HEK293 (cell line): ENCODE measurements around the gene BCAN.

Experiments used
- CTCF ChIA-PET: fragments of 350-600 bp; formaldehyde crosslinking; extraction: SDS; loops from one replicate; lab custom pipeline; 2021; ENCODE audit warnings: antibody characterized with exemption; lab: Yijun Ruan, JAX
- POLR2A ChIA-PET: fragments of 300-600 bp; formaldehyde crosslinking; extraction: SDS; loops from one replicate; lab custom pipeline; 2020; ENCODE audit warnings: antibody characterized with exemption, inconsistent platforms; lab: Yijun Ruan, JAX
- H3K27ac ChIP-seq: fragments of 200-500 bp; sonication (Bioruptor generic); 2 replicates; pipeline ENCODE4 v1.5.1; 2014; ENCODE audit warnings: low read depth, low read length, control low read depth, inconsistent platforms; ENCODE audit errors: extremely low read depth
- H3K36me3 ChIP-seq, 2 experiments: fragments of 200-500 bp in 1 of 2; sonication (Bioruptor generic) in 1 of 2; 1 replicate in 1 of 2; 2 replicates in 1 of 2; pipeline ENCODE4 v1.5.1; 2014 to 2017; ENCODE audit warnings: inconsistent platforms in 2 of 2, low read length in 2 of 2; ENCODE audit not compliant: control insufficient read depth in 2 of 2, insufficient read depth in 1 of 2
- H3K4me1 ChIP-seq: fragments of 200-500 bp; sonication (Bioruptor generic); 2 replicates; pipeline ENCODE4 v1.5.1; 2014; ENCODE audit warnings: mild to moderate bottlenecking, low read length, inconsistent platforms; ENCODE audit not compliant: control insufficient read depth, insufficient read depth
- H3K4me3 ChIP-seq: 2 replicates; pipeline ENCODE4 v1.5.1; 2011; ENCODE audit warnings: low read depth, mild to moderate bottlenecking, control low read depth, low read length, moderate library complexity
- H3K9me3 ChIP-seq: fragments of 200-500 bp; sonication (Bioruptor generic); 2 replicates; pipeline ENCODE4 v1.5.1; 2014; ENCODE audit warnings: low read depth, low read length, inconsistent platforms; ENCODE audit not compliant: control insufficient read depth, insufficient read depth
- GLIS1 ChIP-seq: fragments of 450-650 bp; formaldehyde crosslinking; IDR thresholded peaks from 2 replicates; pipeline ENCODE4 v1.5.1; 2016; ENCODE audit warnings: missing biosample characterization, missing genetic modification characterization
- KLF1 ChIP-seq: fragments of 450-650 bp; formaldehyde crosslinking; IDR thresholded peaks from 2 replicates; pipeline ENCODE4 v1.5.1; 2016; ENCODE audit warnings: missing biosample characterization, missing genetic modification characterization
- KLF7 ChIP-seq: fragments of 450-650 bp; formaldehyde crosslinking; IDR thresholded peaks from 2 replicates; pipeline ENCODE4 v1.5.1; 2016; ENCODE audit warnings: missing biosample characterization, missing genetic modification characterization, borderline replicate concordance
- OSR2 ChIP-seq: fragments of 450-650 bp; formaldehyde crosslinking; IDR thresholded peaks from 2 replicates; pipeline ENCODE4 v1.5.1; 2016; ENCODE audit warnings: missing biosample characterization, missing genetic modification characterization
- PRDM1 ChIP-seq: fragments of 450-650 bp; formaldehyde crosslinking; IDR thresholded peaks from 2 replicates; pipeline ENCODE4; 2016; ENCODE audit warnings: missing biosample characterization, missing genetic modification characterization
- SCRT2 ChIP-seq: fragments of 450-650 bp; formaldehyde crosslinking; IDR thresholded peaks from 2 replicates; pipeline ENCODE4 v1.5.1; 2016; ENCODE audit warnings: missing biosample characterization, missing genetic modification characterization
- SETDB1 ChIP-seq: IDR thresholded peaks from one replicate; pipeline ENCODE4 v1.6.1; 2017; ENCODE audit warnings: mild to moderate bottlenecking, low read length, moderate library complexity, mixed read lengths; ENCODE audit not compliant: insufficient read length
- TCF7L2 ChIP-seq: IDR thresholded peaks from 2 replicates; pipeline ENCODE4 v1.6.1; 2011; ENCODE audit warnings: low read depth, mild to moderate bottlenecking, inconsistent platforms, low read length, moderate library complexity, borderline replicate concordance
- ZBTB17 ChIP-seq: fragments of 450-650 bp; formaldehyde crosslinking; IDR thresholded peaks from 2 replicates; pipeline ENCODE4 v1.5.1; 2016; ENCODE audit warnings: missing biosample characterization, missing genetic modification characterization
- ZNF112 ChIP-seq: fragments of 450-650 bp; formaldehyde crosslinking; IDR thresholded peaks from 2 replicates; pipeline ENCODE4 v1.5.0; 2017; ENCODE audit warnings: missing biosample characterization, missing genetic modification characterization
- ZNF146 ChIP-seq: fragments of 450-650 bp; formaldehyde crosslinking; IDR thresholded peaks from 2 replicates; pipeline ENCODE4 v1.5.1; 2016; ENCODE audit warnings: missing biosample characterization, missing genetic modification characterization
- ZNF174 ChIP-seq: fragments of 450-650 bp; formaldehyde crosslinking; IDR thresholded peaks from 2 replicates; pipeline ENCODE4 v1.5.0; 2017; ENCODE audit warnings: missing biosample characterization, mild to moderate bottlenecking, missing genetic modification characterization
- ZNF274 ChIP-seq, 2 experiments: fragments of 200-500 bp in 1 of 2; fragments of 450-650 bp in 1 of 2; sonication (Bioruptor generic) in 1 of 2; formaldehyde crosslinking in 1 of 2; IDR thresholded peaks; 2 replicates each; pipeline versions ENCODE4 v1.5.1 to v1.6.1; 2014 to 2016; ENCODE audit warnings: borderline replicate concordance in 1 of 2, inconsistent platforms in 1 of 2, low read length in 1 of 2, missing biosample characterization in 1 of 2, missing genetic modification characterization in 1 of 2
- ZNF426 ChIP-seq: fragments of 450-650 bp; formaldehyde crosslinking; IDR thresholded peaks from 2 replicates; pipeline ENCODE4 v1.5.1; 2017; ENCODE audit warnings: missing biosample characterization, missing genetic modification characterization, mild to moderate bottlenecking, inconsistent platforms, moderate library complexity
- ZNF514 ChIP-seq: fragments of 450-650 bp; formaldehyde crosslinking; IDR thresholded peaks from 2 replicates; pipeline ENCODE4 v1.5.1; 2016; ENCODE audit warnings: missing biosample characterization, missing genetic modification characterization
- ZNF544 ChIP-seq: fragments of 450-650 bp; formaldehyde crosslinking; IDR thresholded peaks from 2 replicates; pipeline ENCODE4 v1.5.0; 2017; ENCODE audit warnings: missing biosample characterization, missing genetic modification characterization
- ZNF555 ChIP-seq: fragments of 450-650 bp; formaldehyde crosslinking; conservative IDR thresholded peaks from 2 replicates; pipeline ENCODE4 v1.5.1; 2017; ENCODE audit warnings: missing biosample characterization, mild to moderate bottlenecking, missing genetic modification characterization, inconsistent platforms
- ZSCAN30 ChIP-seq: fragments of 450-650 bp; IDR thresholded peaks from 2 replicates; pipeline ENCODE4 v1.5.1; 2018; ENCODE audit warnings: missing biosample characterization, mild to moderate bottlenecking, missing genetic modification characterization, moderate library complexity
- TF ChIP-seq, protein P1 (sequence below): fragments of 450-650 bp; formaldehyde crosslinking; IDR thresholded peaks from 2 replicates; pipeline ENCODE4 v1.5.1; 2016; ENCODE audit warnings: missing biosample characterization, missing genetic modification characterization
- TF ChIP-seq, protein P2 (sequence below): fragments of 450-650 bp; formaldehyde crosslinking; IDR thresholded peaks from 2 replicates; pipeline ENCODE4 v1.5.1; 2017; ENCODE audit warnings: missing biosample characterization, mild to moderate bottlenecking, missing genetic modification characterization, moderate library complexity
- TF ChIP-seq, protein P3 (sequence below): fragments of 450-650 bp; formaldehyde crosslinking; IDR thresholded peaks from 2 replicates; pipeline ENCODE4 v1.5.1; 2016; ENCODE audit warnings: missing biosample characterization, missing genetic modification characterization, borderline replicate concordance
- TF ChIP-seq, protein P4 (sequence below): fragments of 450-650 bp; formaldehyde crosslinking; IDR thresholded peaks from 2 replicates; pipeline ENCODE4 v1.5.1; 2016; ENCODE audit warnings: missing biosample characterization, missing genetic modification characterization

Gene BCAN

DNA sequence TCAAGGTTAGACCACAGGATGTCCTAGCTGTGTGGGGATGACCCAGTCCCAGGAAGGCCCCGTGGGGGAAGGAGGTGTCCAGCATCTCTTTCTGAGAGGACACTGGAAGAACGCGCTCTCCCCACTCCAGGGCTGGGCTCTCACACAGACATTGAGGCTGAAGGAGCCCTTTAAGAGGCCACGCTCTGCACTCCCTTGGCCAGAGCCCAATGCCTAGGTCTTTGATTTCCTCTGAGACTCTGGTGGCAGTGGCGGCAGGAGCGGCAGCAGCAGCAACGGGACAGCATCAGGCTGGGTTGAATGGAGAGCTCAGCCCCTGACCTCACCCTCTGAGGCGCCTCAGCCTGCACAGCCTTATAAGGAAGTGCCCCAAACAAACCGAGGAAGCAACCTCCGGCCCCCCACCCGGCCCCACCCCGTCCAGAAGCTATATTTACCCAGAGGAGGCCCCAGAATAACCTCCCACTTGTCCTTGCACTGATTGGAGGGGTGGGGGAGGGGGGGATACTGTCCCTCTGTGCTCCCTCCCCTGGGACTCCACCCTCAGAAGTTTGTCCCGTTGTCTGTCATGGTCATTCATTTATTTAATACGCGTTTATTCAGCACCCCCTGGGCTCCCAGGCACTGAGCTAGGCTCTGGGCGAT, 23.0 kb downstream of the BCAN start (continued):
- TF ChIP-seq GLIS1 (tag by site-specific recombination) (peak; percentile 57), ZNF174 (no peak), SCRT2 (tag by site-specific recombination) (no peak), ZNF555 (tag by site-specific recombination) (no peak), SETDB1 (no peak), ZNF426 (tag by site-specific recombination) (no peak), KLF1 (peak; percentile 10; the same call in 1 of the 2 replicates), ZBTB17 (0 out of 2 replicates have a peak, but pooled peaks have one; percentile 6), OSR2 (peak; percentile 43; the same call in 1 of the 2 replicates)
- TF ChIP-seq, protein P1, sequence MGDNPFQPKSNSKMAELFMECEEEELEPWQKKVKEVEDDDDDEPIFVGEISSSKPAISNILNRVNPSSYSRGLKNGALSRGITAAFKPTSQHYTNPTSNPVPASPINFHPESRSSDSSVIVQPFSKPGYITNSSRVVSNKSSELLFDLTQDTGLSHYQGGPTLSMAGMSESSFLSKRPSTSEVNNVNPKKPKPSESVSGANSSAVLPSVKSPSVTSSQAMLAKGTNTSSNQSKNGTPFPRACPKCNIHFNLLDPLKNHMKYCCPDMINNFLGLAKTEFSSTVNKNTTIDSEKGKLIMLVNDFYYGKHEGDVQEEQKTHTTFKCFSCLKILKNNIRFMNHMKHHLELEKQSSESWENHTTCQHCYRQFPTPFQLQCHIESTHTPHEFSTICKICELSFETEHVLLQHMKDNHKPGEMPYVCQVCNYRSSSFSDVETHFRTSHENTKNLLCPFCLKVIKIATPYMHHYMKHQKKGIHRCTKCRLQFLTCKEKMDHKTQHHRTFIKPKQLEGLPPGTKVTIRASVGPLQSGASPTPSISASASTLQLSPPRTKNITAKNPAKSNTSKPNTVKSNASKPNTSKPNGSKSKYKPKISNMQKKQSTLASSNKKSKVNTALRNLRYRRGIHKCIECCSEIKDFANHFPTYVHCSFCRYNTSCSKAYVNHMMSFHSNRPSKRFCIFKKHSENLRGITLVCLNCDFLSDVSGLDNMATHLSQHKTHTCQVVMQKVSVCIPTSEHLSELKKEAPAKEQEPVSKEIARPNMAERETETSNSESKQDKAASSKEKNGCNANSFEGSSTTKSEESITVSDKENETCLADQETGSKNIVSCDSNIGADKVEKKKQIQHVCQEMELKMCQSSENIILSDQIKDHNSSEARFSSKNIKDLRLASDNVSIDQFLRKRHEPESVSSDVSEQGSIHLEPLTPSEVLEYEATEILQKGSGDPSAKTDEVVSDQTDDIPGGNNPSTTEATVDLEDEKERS (tag by site-specific recombination), result no peak
- TF ChIP-seq, protein P2, sequence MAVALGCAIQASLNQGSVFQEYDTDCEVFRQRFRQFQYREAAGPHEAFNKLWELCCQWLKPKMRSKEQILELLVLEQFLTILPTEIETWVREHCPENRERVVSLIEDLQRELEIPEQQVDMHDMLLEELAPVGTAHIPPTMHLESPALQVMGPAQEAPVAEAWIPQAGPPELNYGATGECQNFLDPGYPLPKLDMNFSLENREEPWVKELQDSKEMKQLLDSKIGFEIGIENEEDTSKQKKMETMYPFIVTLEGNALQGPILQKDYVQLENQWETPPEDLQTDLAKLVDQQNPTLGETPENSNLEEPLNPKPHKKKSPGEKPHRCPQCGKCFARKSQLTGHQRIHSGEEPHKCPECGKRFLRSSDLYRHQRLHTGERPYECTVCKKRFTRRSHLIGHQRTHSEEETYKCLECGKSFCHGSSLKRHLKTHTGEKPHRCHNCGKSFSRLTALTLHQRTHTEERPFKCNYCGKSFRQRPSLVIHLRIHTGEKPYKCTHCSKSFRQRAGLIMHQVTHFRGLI (tag by site-specific recombination), result no peak
- TF ChIP-seq, protein P3, sequence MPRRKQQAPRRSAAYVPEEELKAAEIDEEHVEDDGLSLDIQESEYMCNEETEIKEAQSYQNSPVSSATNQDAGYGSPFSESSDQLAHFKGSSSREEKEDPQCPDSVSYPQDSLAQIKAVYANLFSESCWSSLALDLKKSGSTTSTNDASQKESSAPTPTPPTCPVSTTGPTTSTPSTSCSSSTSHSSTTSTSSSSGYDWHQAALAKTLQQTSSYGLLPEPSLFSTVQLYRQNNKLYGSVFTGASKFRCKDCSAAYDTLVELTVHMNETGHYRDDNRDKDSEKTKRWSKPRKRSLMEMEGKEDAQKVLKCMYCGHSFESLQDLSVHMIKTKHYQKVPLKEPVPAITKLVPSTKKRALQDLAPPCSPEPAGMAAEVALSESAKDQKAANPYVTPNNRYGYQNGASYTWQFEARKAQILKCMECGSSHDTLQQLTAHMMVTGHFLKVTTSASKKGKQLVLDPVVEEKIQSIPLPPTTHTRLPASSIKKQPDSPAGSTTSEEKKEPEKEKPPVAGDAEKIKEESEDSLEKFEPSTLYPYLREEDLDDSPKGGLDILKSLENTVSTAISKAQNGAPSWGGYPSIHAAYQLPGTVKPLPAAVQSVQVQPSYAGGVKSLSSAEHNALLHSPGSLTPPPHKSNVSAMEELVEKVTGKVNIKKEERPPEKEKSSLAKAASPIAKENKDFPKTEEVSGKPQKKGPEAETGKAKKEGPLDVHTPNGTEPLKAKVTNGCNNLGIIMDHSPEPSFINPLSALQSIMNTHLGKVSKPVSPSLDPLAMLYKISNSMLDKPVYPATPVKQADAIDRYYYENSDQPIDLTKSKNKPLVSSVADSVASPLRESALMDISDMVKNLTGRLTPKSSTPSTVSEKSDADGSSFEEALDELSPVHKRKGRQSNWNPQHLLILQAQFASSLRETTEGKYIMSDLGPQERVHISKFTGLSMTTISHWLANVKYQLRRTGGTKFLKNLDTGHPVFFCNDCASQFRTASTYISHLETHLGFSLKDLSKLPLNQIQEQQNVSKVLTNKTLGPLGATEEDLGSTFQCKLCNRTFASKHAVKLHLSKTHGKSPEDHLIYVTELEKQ (tag by site-specific recombination), result no peak

DNA sequence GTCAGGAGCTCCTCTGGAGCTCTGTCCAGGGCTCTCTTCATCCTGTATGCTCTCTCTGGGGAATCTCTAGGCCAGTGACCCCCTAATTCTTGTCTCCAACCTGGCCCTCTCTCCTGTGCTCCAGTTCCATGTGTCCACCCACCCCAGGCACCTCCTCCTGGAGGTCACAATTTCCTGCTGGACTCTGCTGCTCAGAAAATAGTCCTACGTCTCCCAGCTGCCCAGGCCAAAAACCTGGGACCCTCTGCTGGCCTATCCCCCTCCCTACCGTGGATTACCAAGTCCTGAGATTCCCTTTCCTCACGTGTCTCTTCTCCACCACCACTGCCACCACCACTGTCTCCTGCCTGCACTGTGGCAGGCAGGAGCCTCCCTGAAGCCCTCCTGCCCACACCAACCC, 23.6 kb downstream of the BCAN start:
- POLR2A ChIA-PET, result interaction anchor here (0.5 to 2.6 kb wide), 4 partner anchors 11 to 708 kb away, joined by 4 to 16 read pairs (median 5); partner anchors contain the start of genes ISG20L2, METTL25B and NES
- TF ChIP-seq TCF7L2 (no peak), ZNF514 (tag by site-specific recombination) (no peak), ZSCAN30 (tag by site-specific recombination) (no peak), ZNF112 (tag by site-specific recombination) (no peak), ZNF146 (tag by site-specific recombination) (no peak), ZNF274 (IDR thresholded peaks at IDR 0.05; ENCODE audit: low read length) (no peak), ZNF274 (tag by site-specific recombination; IDR thresholded peaks at IDR 0.05; ENCODE audit: borderline replicate concordance) (no peak), KLF7 (tag by site-specific recombination) (no peak), PRDM1 (tag by site-specific recombination) (no peak), ZNF544 (tag by site-specific recombination) (no peak)
- TF ChIP-seq, protein P3 (tag by site-specific recombination), result no peak
- TF ChIP-seq, protein P4, sequence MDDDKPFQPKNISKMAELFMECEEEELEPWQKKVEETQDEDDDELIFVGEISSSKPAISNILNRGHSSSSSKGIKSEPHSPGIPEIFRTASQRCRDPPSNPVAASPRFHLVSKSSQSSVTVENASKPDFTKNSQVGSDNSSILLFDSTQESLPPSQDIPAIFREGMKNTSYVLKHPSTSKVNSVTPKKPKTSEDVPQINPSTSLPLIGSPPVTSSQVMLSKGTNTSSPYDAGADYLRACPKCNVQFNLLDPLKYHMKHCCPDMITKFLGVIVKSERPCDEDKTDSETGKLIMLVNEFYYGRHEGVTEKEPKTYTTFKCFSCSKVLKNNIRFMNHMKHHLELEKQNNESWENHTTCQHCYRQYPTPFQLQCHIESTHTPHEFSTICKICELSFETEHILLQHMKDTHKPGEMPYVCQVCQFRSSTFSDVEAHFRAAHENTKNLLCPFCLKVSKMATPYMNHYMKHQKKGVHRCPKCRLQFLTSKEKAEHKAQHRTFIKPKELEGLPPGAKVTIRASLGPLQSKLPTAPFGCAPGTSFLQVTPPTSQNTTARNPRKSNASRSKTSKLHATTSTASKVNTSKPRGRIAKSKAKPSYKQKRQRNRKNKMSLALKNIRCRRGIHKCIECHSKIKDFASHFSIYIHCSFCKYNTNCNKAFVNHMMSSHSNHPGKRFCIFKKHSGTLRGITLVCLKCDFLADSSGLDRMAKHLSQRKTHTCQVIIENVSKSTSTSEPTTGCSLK (tag by site-specific recombination), result no peak

More for the DNA sequence above, 23.6 kb downstream of the BCAN start:
- Histone ChIP-seq H3K9me3 (no peaks in the 10 kb centered on the region), H3K27ac (no peak overlapping the region), H3K36me3 (no peaks in the 10 kb centered on the region), H3K4me3 (no peak overlapping the region), H3K4me1 (peaks cover 9% of the 10 kb centered on the region; the same call in 1 of the 2 replicates)
- CTCF ChIA-PET, result interaction anchor here (0.7 to 15.2 kb wide), 4 partner anchors 16 to 62 kb away, joined by 3 to 564 read pairs (median 6); partner anchors contain the start of gene NES
